ENCODE data around the gene MYOG. TPM values are rescaled to one million over a fixed set of nuclear protein-coding genes. Genes with fewer than 3 reads are reported as not detected.

The MYOG gene
- total RNA-seq, 1 donor from 2014 or later = not detected

GRCh38 chr1:203103216-203103615 lies 17.4 kb upstream of the MYOG start:
- H3K4me3 Mint-ChIP-seq = no peak overlapping the region
- no peak for DNase-seq
- peaks cover 8% of the 10 kb centered on the region for H3K9me3 Mint-ChIP-seq
- H3K4me1 Mint-ChIP-seq = no peaks in the 10 kb centered on the region
- H3K36me3 Mint-ChIP-seq (ENCODE audit: low read depth) = no peaks in the 10 kb centered on the region
- H3K27me3 Mint-ChIP-seq = peaks cover 37% of the 10 kb centered on the region
- POLR2A ChIA-PET = no interaction called here
- CTCF ChIA-PET = interaction anchor here (1.2 kb wide), 1 partner anchor 63 kb away, joined by 3 read pairs; no protein-coding TSS in a partner anchor
- no peak overlapping the region for H3K27ac Mint-ChIP-seq
- intact Hi-C loops (cut with micrococcal nuclease) = no loop called here
- no peak for TF ChIP-seq CTCF (IDR thresholded peaks at IDR 0.05)
- no peak for ATAC-seq (ENCODE audit: low read depth)

- intact Hi-C loops (cut with micrococcal nuclease) = no loop called here
- Mint-ChIP-seq H3K27ac (no peak overlapping the region), H3K36me3 (ENCODE audit: low read depth) (no peaks in the 10 kb centered on the region), H3K4me3 (no peak overlapping the region), H3K9me3 (peaks cover 9% of the 10 kb centered on the region), H3K27me3 (peaks cover 28% of the 10 kb centered on the region), H3K4me1 (no peaks in the 10 kb centered on the region)
- DNase-seq = no peak
- ChIA-PET POLR2A (no interaction called here), CTCF (no interaction called here)
- no peak for ATAC-seq (ENCODE audit: low read depth)
- TF ChIP-seq CTCF (IDR thresholded peaks at IDR 0.05) = no peak
Observed at GRCh38 chr1:203101813-203102634, 16.2 kb upstream of the MYOG start.

- H3K27me3 Mint-ChIP-seq = peaks cover 31% of the 10 kb centered on the region
- ATAC-seq (ENCODE audit: low read depth) (no peak), DNase-seq (no peak)
- H3K4me1 Mint-ChIP-seq = no peaks in the 10 kb centered on the region
- H3K27ac Mint-ChIP-seq = no peak overlapping the region
- TF ChIP-seq CTCF (IDR thresholded peaks at IDR 0.05) = no peak
- intact Hi-C loops (cut with micrococcal nuclease) = no loop called here
- ChIA-PET POLR2A (no interaction called here), CTCF (no interaction called here)
- H3K4me3 Mint-ChIP-seq = no peak overlapping the region
- H3K9me3 Mint-ChIP-seq = peaks cover 17% of the 10 kb centered on the region
- no peaks in the 10 kb centered on the region for H3K36me3 Mint-ChIP-seq (ENCODE audit: low read depth)
Observed at GRCh38 chr1:203100516-203100869, 14.7 kb upstream of the MYOG start.

DNA sequence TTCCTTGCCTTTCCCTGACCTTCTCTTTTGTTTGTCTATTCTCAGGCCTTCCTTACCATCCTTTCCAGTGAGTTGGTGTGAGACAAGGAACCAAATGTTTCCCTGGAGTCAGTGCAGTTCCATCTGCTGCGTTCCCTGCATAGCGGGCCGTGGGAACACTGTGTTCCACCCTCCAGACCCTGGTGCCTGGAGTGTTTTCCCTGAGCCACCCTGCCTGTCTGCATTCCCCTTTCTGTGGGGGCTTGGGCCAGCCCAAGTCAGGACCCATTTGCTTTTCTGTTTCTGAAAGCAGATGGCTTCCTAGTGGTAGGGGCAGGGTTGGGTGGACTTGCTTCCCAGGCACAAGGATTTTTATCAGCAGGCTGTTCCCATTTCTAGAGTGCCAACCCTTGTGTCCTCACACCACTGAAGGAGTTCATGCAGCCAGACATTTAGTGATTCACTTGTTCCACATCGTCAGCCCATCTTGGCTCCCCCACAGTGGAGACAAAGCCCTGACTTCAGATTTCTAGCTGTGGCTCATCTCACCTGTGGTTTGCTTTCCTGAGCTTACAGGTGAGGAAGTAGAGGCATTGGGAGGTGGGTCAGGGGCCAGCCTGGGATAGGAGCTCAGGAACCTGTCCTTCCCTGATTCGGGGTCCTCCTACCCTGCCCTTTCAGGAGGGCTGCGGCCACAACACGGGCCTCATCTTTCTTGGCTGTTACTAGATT lies 14.1 kb upstream of the MYOG start:
- CTCF ChIA-PET = no interaction called here
- no peaks in the 10 kb centered on the region for H3K36me3 Mint-ChIP-seq (ENCODE audit: low read depth)
- DNase-seq (no peak), ATAC-seq (ENCODE audit: low read depth) (no peak)
- intact Hi-C loops (cut with micrococcal nuclease) = no loop called here
- no peak for TF ChIP-seq CTCF (IDR thresholded peaks at IDR 0.05)
- no peaks in the 10 kb centered on the region for H3K4me1 Mint-ChIP-seq
- peaks cover 26% of the 10 kb centered on the region for H3K27me3 Mint-ChIP-seq
- peaks cover 17% of the 10 kb centered on the region for H3K9me3 Mint-ChIP-seq
- H3K4me3 Mint-ChIP-seq = no peak overlapping the region
- POLR2A ChIA-PET = no interaction called here
- no peak overlapping the region for H3K27ac Mint-ChIP-seq

- no peak for ATAC-seq (ENCODE audit: low read depth)
- Mint-ChIP-seq H3K4me3 (no peak overlapping the region), H3K9me3 (peaks cover 24% of the 10 kb centered on the region), H3K36me3 (ENCODE audit: low read depth) (no peaks in the 10 kb centered on the region), H3K4me1 (no peaks in the 10 kb centered on the region), H3K27me3 (peaks cover 26% of the 10 kb centered on the region), H3K27ac (no peak overlapping the region)
- intact Hi-C loops (cut with micrococcal nuclease) = no loop called here
- POLR2A ChIA-PET = no interaction called here
- no peak for TF ChIP-seq CTCF (IDR thresholded peaks at IDR 0.05)
- CTCF ChIA-PET = no interaction called here
- DNase-seq = no peak
Observed at GRCh38 chr1:203098914-203099520, 13.2 kb upstream of the MYOG start.

Measured in activated B cell treated with CpG ODN at 0.5 μM for 24 hours (primary cell).